ENCODE measurements around the gene WDR5.

DNA sequence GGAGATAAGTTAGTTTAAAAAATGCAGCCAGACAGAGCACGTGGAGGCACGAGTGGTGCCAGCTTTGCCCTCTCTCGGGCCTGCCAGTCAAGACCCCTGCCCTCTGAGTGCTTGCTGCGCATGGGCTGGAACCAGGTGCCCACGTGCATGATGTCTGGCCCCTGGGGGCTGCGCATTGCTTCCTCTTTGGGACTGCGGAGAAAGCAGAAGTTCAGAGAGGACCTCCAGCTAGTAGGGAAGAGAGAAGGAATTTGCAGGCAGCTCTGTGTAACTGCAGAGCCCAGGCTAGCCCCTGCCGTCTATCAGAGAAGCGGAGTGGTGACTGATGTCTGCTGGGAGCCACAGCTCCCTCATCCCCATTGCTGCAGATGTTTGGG is 38.2 kb downstream of the WDR5 start:
- TF ChIP-seq FOXA1 (IDR thresholded peaks at IDR 0.05) (no peak), SP1 (IDR thresholded peaks at IDR 0.05) (no peak), BHLHE40 (IDR thresholded peaks at IDR 0.05; ENCODE audit: borderline replicate concordance) (no peak), ARNT (IDR thresholded peaks at IDR 0.05) (no peak), CTBP1 (IDR thresholded peaks at IDR 0.05; ENCODE audit: borderline replicate concordance) (no peak), FOXM1 (IDR thresholded peaks at IDR 0.05; ENCODE audit: borderline replicate concordance) (no peak), TARDBP (IDR thresholded peaks at IDR 0.05) (no peak), SUZ12 (IDR thresholded peaks at IDR 0.05) (no peak), ZNF384 (IDR thresholded peaks at IDR 0.05) (no peak), L3MBTL2 (conservative IDR thresholded peaks at IDR 0.05) (no peak), FOXK2 (IDR thresholded peaks at IDR 0.05) (no peak), HDGF (IDR thresholded peaks at IDR 0.05; ENCODE audit: borderline replicate concordance) (no peak)
- TF ChIP-seq, protein P1, sequence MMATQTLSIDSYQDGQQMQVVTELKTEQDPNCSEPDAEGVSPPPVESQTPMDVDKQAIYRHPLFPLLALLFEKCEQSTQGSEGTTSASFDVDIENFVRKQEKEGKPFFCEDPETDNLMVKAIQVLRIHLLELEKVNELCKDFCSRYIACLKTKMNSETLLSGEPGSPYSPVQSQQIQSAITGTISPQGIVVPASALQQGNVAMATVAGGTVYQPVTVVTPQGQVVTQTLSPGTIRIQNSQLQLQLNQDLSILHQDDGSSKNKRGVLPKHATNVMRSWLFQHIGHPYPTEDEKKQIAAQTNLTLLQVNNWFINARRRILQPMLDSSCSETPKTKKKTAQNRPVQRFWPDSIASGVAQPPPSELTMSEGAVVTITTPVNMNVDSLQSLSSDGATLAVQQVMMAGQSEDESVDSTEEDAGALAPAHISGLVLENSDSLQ (IDR thresholded peaks at IDR 0.05), result no peak

Data from HEK293T (cell line).